Measurements from ENCODE around the gene CROCC2. TPM values are rescaled to one million over a fixed set of nuclear protein-coding genes. Genes with fewer than 3 reads are reported as not detected.

Gene CROCC2
- total RNA-seq, 1 experiment from 2014 or later, result not detected

GRCh38 chr2:240889601-240890560, 16.3 kb upstream of the CROCC2 start:
- H4K20me1 ChIP-seq (ENCODE audit: insufficient read depth), result no peaks in the 10 kb centered on the region
- no peak overlapping the region for H3K27ac ChIP-seq (ENCODE audit: low read depth, low read length)
- H3K27me3 ChIP-seq (ENCODE audit: insufficient read depth, low read length), result no peaks in the 10 kb centered on the region
- ChIA-PET POLR2A (no interaction called here), CTCF (no interaction called here), RAD21 (ENCODE audit: low non-redundant PET in 1 of 2, low total read pairs in 2 of 2, uncharacterized antibody in 2 of 2, unreplicated experiment in 2 of 2) (no interaction called here)
- no peaks in the 10 kb centered on the region for H3K9me3 ChIP-seq (ENCODE audit: control insufficient read depth in 1 of 2, insufficient read depth in 1 of 2, low read depth in 1 of 2, low read length in 2 of 2)
- no peaks in the 10 kb centered on the region for H3K9me2 ChIP-seq (ENCODE audit: insufficient read depth)
- H3K36me3 ChIP-seq (ENCODE audit: control insufficient read depth in 1 of 2, insufficient read depth in 2 of 2, low read length in 2 of 2), result no peaks in the 10 kb centered on the region
- H3K9ac ChIP-seq (ENCODE audit: low read length), result no peak overlapping the region
- H3K79me2 ChIP-seq (ENCODE audit: insufficient read depth, low read length), result no peaks in the 10 kb centered on the region
- ATAC-seq (no peak), DNase-seq (ENCODE audit: low read depth, low spot score) (no peak)
- TF ChIP-seq POLR2AphosphoS5 (IDR thresholded peaks at IDR 0.05; ENCODE audit: low read depth, low read length) (no peak), JUND (IDR thresholded peaks at IDR 0.05) (no peak), MAX (IDR thresholded peaks at IDR 0.05) (no peak), EZH2phosphoT487 (IDR thresholded peaks at IDR 0.05; ENCODE audit: borderline replicate concordance) (no peak), FOSL1 (IDR thresholded peaks at IDR 0.05; ENCODE audit: low read depth) (no peak), POLR2A (IDR thresholded peaks at IDR 0.05; ENCODE audit: borderline replicate concordance, extremely low read depth, insufficient read depth, insufficient read length) (no peak), CEBPB (IDR thresholded peaks at IDR 0.05; ENCODE audit: low read depth) (no peak), TCF7L2 (IDR thresholded peaks at IDR 0.05; ENCODE audit: borderline replicate concordance, extremely low read depth, insufficient read depth, insufficient read length) (no peak), EZH2 (IDR thresholded peaks at IDR 0.05) (no peak)
- no peak overlapping the region for H3K4me2 ChIP-seq (ENCODE audit: low read length)
- no TSS peak for BruUV-seq (replicated peaks)
- intact Hi-C loops (cut with micrococcal nuclease), result no loop called here
- H3K4me1 ChIP-seq (ENCODE audit: control insufficient read depth in 1 of 2, insufficient read depth in 2 of 2, low read length in 2 of 2), result peaks cover 14 to 33% of the 10 kb centered on the region in 2 experiments
- no peak overlapping the region for H2AFZ ChIP-seq (ENCODE audit: low read depth, low read length, poor library complexity, severe bottlenecking)
- H3K4me3 ChIP-seq (replicated peaks in 1 of 2; ENCODE audit: low read depth in 1 of 2, low read length in 2 of 2), result no peak overlapping the region

GRCh38 chr2:240890691-240891090, 15.4 kb upstream of the CROCC2 start:
- Histone ChIP-seq H3K9me2 (ENCODE audit: insufficient read depth) (no peaks in the 10 kb centered on the region), H2AFZ (ENCODE audit: low read depth, low read length, poor library complexity, severe bottlenecking) (no peak overlapping the region), H3K79me2 (ENCODE audit: insufficient read depth, low read length) (no peaks in the 10 kb centered on the region), H3K4me2 (ENCODE audit: low read length) (no peak overlapping the region), H3K27me3 (ENCODE audit: insufficient read depth, low read length) (no peaks in the 10 kb centered on the region), H4K20me1 (ENCODE audit: insufficient read depth) (no peaks in the 10 kb centered on the region), H3K4me3 (replicated peaks in 1 of 2; ENCODE audit: low read depth in 1 of 2, low read length in 2 of 2) (no peak overlapping the region), H3K27ac (ENCODE audit: low read depth, low read length) (no peak overlapping the region), H3K4me1 (ENCODE audit: control insufficient read depth in 1 of 2, insufficient read depth in 2 of 2, low read length in 2 of 2) (peaks cover 17 to 41% of the 10 kb centered on the region in 2 experiments), H3K36me3 (ENCODE audit: control insufficient read depth in 1 of 2, insufficient read depth in 2 of 2, low read length in 2 of 2) (no peaks in the 10 kb centered on the region), H3K9me3 (ENCODE audit: control insufficient read depth in 1 of 2, insufficient read depth in 1 of 2, low read depth in 1 of 2, low read length in 2 of 2) (no peaks in the 10 kb centered on the region), H3K9ac (ENCODE audit: low read length) (no peak overlapping the region)
- DNase-seq (ENCODE audit: low read depth, low spot score) (no peak), ATAC-seq (no peak)
- intact Hi-C loops (cut with micrococcal nuclease), result no loop called here
- ChIA-PET POLR2A (no interaction called here), RAD21 (ENCODE audit: low non-redundant PET in 1 of 2, low total read pairs in 2 of 2, uncharacterized antibody in 2 of 2, unreplicated experiment in 2 of 2) (no interaction called here), CTCF (no interaction called here)
- no TSS peak for BruUV-seq (replicated peaks)
- TF ChIP-seq JUND (IDR thresholded peaks at IDR 0.05) (no peak), REST (IDR thresholded peaks at IDR 0.05; ENCODE audit: low read depth) (no peak), CTCF (IDR thresholded peaks at IDR 0.05 in 2 of 3, conservative IDR thresholded peaks at IDR 0.05 in 1 of 3; ENCODE audit: borderline replicate concordance in 1 of 3, insufficient read depth in 1 of 3, low read depth in 2 of 3, low read length in 2 of 3) (no peak)
